Epidermal melanocyte (primary cell): ENCODE results near the gene GABRP.
"Not testable (repeated sequence)": the region's sequence is repeated elsewhere in the genome, so short reads cannot be mapped to it uniquely, and the experiment has no call there.

Source experiments
- DNase-seq: peaks from one replicate; pipeline ENCODE4 v3.0.0; 2011; ENCODE audit warnings: low spot score; ENCODE audit not compliant: insufficient read length

Gene GABRP

DNA sequence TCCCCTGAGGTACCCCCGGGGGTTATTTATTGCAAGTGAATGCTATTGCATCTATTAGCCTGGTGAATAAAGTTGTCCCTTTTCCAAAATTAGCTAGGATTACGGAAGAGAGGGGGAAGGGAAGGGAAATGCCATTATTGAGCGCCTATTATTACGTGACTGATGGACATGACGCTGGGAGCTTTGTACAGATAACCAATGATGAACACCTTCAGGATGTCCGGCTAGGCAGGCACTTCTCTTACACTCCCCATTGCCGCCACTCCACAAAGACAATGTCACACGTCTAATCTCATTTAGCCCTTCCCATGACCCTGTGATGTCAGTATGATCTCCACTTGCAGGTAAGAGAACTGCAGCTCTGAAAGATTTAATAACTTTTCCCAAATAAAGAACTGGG is 9.4 kb downstream of the GABRP start:
- DNase-seq = no peak

GRCh38 chr5:170795154-170795553 is 11.6 kb downstream of the GABRP start:
- no peak for DNase-seq

DNA sequence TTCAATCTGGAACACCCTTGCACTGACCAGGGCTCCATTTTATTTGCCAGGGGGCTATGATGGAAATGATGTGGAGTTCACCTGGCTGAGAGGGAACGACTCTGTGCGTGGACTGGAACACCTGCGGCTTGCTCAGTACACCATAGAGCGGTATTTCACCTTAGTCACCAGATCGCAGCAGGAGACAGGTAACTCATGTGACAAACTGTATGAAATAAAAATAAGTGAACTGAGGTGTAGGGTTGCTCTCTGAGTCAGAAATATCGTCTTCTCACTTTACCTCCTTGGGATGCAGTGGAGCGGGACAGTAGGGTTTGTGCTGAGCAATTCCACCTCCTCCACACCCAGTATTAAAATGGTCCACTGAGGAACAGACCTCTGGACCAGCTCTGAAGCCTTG is 22.1 kb downstream of the GABRP start:
- DNase-seq = no peak

GRCh38 chr5:170809551-170809950 is 26.0 kb downstream of the GABRP start:
- DNase-seq = no peak

DNA sequence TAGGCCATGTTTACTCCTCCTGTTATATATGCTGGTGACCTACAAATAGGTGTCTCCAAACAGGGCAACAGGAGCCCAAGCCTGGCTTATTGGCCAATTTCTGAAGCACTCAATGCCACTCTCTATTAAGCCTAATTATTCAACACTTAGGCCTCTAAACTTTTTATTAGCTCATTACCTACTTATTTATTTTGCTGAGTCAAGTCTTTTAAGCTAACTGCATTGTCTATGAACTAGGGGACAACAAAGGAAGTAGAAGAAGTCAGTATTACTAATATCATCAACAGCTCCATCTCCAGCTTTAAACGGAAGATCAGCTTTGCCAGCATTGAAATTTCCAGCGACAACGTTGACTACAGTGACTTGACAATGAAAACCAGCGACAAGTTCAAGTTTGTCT is 28.2 kb downstream of the GABRP start:
- DNase-seq = no peak

DNA sequence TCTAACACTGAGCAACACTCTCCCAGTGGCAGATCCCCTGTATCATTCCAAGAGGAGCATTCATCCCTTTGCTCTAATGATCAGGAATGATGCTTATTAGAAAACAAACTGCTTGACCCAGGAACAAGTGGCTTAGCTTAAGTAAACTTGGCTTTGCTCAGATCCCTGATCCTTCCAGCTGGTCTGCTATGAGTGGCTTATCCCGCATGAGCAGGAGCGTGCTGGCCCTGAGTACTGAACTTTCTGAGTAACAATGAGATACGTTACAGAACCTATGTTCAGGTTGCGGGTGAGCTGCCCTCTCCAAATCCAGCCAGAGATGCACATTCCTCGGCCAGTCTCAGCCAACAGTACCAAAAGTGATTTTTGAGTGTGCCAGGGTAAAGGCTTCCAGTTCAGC is 29.7 kb downstream of the GABRP start:
- no peak for DNase-seq

DNA sequence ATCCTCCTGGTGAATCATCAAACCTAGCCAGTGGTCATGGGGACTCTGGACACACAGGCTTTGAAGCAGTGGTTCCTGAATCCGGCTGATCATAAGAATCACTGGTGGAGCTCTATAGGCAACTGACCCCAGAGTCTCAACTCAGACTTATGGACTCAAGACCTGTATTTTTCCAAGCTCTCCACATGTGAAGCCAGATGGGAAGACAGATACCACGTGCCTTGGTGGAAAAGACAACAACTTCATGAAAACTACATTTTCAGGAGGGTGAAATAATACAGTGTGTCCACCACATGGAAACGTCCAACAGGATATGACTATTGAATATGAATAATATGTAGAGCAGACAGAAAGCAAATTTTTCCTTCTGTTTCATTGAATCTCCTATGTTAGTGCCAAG is 33.7 kb downstream of the GABRP start:
- no peak for DNase-seq

GRCh38 chr5:170818232-170818631 is 34.7 kb downstream of the GABRP start:
- DNase-seq = no peak

DNA sequence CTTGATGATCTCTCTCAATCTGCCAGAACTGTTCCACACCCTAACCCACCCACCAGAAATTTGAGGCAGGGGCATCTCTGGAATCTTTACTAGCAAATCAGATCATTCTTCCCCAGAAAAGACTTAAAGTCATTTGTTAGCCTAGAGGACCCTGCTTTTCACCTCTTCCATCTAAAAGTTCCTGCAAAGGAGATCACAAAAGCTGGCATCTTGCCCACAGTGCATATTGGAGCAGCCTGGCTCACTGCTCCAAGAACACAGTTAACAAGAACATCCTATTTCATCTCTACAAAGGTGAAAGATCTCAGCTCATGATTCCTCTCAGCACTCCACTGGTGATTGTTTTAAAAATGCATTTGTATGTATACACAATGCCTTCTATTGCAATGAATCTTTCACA is 36.3 kb downstream of the GABRP start:
- no peak for DNase-seq

GRCh38 chr5:170821257-170821800 is 37.8 kb downstream of the GABRP start:
- no peak for DNase-seq

DNA sequence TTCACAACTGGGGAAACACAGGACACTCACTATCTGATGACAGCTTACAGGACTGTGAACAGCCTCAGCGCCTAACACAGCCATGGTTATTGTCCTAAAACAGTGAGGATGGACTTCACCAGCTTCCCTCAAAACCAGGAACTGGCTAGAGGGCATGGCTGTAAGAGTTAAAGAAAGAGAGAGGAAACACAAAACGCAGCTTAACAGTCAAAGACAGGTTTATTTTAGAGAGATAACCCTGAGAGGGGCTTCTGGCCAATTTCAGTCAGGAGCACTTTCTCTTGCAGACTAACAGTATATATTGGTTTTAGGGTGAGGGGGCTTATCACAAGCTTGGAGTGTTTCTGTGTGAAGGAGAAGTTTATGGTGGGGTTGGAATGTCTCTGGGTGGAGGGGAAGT is 42.6 kb downstream of the GABRP start:
- DNase-seq = no peak

DNA sequence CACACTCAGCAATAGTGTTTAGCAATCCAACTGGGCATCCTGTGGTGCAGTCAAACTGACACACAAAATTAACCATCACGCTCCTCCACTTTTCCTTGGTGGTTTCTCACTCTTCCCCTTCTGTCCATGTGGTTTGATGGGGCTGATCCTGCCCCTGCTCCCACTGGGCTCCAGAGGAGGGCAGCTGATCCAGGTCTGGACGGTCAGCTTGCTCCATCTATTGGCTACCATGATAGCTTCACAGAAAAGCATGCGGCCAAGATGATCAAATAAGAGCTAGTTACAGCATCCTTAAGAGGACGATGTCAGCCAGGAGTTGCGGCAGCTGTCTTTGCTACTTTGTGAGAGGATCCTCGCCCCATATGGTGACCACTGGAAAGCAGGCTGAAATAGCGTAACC is 48.7 kb downstream of the GABRP start:
- DNase-seq = no peak

DNA sequence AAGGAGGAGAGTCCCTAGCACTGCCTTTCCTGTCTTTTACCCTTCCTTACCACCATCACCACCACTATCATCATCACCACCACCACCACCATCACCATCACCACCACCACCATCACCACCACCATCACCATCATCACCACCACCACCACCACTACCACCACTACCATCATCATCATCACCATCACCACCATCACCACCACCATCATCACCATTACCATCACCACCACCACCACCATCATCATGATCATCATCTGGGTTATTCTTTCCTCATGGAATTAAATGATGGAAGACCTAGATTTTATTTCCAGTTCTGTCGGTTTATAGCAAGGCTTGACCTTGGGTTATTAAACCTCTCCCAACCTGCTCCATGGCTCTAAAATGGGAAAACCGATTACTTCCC is 50.5 kb downstream of the GABRP start:
- not testable (repeated sequence) for DNase-seq

- DNase-seq = no peak
Observed at GRCh38 chr5:170836226-170836625, 52.7 kb downstream of the GABRP start.

GRCh38 chr5:170843870-170844269 is 60.3 kb downstream of the GABRP start:
- DNase-seq = no peak

DNA sequence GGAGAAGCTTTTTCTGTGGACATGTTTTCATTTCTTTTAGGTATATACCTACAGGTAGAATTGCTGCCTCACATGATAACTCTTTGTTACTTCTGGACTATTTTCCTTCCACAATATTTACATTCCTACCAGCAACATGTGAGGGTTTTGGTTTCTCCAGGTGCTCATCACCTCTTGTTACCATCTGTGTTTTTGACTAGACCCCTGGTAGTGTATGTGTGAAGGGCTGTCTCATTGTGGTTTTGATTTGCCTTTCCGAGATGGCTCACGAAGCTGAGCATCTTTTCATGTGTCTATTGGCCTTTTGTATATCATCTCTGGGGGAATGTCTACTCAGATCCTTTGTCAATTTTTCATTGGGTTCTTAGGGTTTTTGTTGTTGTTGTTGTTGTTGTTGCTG is 61.1 kb downstream of the GABRP start:
- no peak for DNase-seq

GRCh38 chr5:170846416-170846815 is 62.9 kb downstream of the GABRP start:
- DNase-seq = no peak

- no peak for DNase-seq
Observed at GRCh38 chr5:170846846-170847245, 63.3 kb downstream of the GABRP start.

DNA sequence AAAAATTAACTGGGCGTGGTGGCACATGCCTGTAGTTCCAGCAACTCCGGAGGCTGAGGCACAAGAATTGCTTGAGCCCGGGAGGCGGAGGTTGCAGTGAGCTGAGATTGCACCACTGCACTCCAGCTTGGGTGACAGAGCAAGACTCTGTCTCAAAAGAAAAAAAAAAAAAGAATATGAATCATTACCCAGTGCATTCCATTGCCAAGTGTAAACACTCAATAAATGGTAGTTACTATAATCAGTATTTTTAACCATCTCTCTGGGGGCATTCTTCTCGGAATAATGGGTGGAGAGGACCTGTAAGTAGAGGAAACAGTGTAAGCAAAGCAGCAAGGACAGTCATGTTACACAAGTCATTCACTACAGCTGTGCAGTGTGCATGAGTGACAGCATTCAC is 64.5 kb downstream of the GABRP start:
- no peak for DNase-seq

DNA sequence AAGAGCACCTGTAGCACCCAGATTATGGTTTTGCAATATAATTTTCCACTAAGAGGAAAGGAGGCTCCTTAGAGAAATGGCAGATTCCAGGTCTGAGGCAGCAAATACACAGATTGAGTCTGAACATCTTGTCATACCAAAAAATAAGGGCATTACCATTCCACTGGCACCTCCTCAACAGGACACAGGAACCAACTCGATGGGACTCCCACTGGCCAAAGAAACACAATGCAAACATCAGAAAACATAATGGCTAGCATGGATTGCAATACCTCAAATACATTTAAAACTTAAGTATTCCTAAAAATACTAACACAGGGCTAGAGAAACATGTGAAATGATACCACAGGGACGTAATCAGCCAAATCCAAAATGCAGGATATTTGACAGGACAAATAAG is 65.8 kb downstream of the GABRP start:
- no peak for DNase-seq

GRCh38 chr5:170854566-170854965 is 71.0 kb downstream of the GABRP start:
- DNase-seq = no peak

DNA sequence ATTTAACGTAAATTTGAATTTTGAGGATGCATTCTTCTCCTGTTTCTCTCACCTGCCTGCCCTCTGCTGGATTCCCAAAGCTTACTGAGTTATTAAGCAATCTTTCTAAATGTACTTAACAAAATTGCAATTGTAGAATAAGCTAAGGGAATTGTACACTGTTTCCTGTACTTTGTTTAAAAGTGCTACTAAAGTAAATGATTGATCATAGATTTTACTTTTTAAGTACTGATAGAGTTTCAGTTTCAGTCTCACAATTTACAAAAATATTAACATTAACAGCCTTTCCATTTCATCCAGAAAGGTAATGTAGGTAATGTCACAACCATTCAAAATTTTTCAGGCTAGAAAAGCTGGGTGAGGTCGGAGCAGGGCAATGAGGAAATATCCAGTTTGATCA is 73.5 kb downstream of the GABRP start:
- DNase-seq = no peak

GRCh38 chr5:170860415-170860814 is 76.9 kb downstream of the GABRP start:
- no peak for DNase-seq
